Caco-2 (cell line): ENCODE measurements around the gene SLIT3. TPM values are rescaled to one million over a fixed set of nuclear protein-coding genes. Genes with fewer than 3 reads are reported as not detected.

Experiments
- BruUV-seq: library from RNA; stranded (reverse); fragments of 400-500 nt; replicated peaks from 2 replicates; lab custom pipeline; 2021; lab: Mats Ljungman, UMichigan
- CTCF ChIA-PET: fragments of 300-600 bp; sonication (Branson Sonifier 250); formaldehyde crosslinking; loops from one replicate; lab custom pipeline; 2022; ENCODE audit warnings: antibody characterized with exemption; lab: Charles Lee
- POLR2A ChIA-PET: fragments of 300-600 bp; sonication (Branson Sonifier 250); formaldehyde crosslinking; loops from one replicate; lab custom pipeline; 2022; ENCODE audit warnings: antibody characterized with exemption; lab: Charles Lee
- DNase-seq, 2 experiments: peaks; one replicate each; pipeline versions ENCODE4 v3.0.0 to v3.0.0-alpha.2; 2020 to 2022
- H3K27me3 ChIP-seq: replicated peaks from 2 replicates; pipeline ENCODE4 v1.6.0; 2011; ENCODE audit warnings: low read length; ENCODE audit not compliant: control insufficient read depth, insufficient read depth
- H3K36me3 ChIP-seq: 2 replicates; pipeline ENCODE4 v1.5.1; 2011; ENCODE audit warnings: low read length; ENCODE audit not compliant: control insufficient read depth, insufficient read depth
- H3K4me1 ChIP-seq: fragments of 250-450 bp; sonication (Bioruptor Pico); 2 replicates; pipeline ENCODE4 v1.5.1; 2020; ENCODE audit warnings: mild to moderate bottlenecking
- H3K4me3 ChIP-seq: 2 replicates; pipeline ENCODE4 v1.5.1; 2011; ENCODE audit warnings: low read depth, mild to moderate bottlenecking, control low read depth, low read length
- H3K9me3 ChIP-seq: fragments of 250-450 bp; sonication (Bioruptor Pico); 2 replicates; pipeline ENCODE4 v1.5.1; 2020; ENCODE audit warnings: mild to moderate bottlenecking, moderate library complexity
- H3K27ac Mint-ChIP-seq: one replicate; pipeline ENCODE4 v1.8.0; 2022; ENCODE audit warnings: mixed read lengths; ENCODE audit not compliant: unreplicated experiment
- H3K27me3 Mint-ChIP-seq: one replicate; pipeline ENCODE4 v1.8.0; 2022; ENCODE audit warnings: mixed read lengths; ENCODE audit not compliant: insufficient read depth, unreplicated experiment
- H3K36me3 Mint-ChIP-seq: one replicate; pipeline ENCODE4 v1.8.0; 2022; ENCODE audit warnings: mild to moderate bottlenecking, mixed read lengths; ENCODE audit not compliant: insufficient read depth, unreplicated experiment
- H3K4me1 Mint-ChIP-seq: one replicate; pipeline ENCODE4 v1.8.0; 2022; ENCODE audit warnings: low read depth, mixed read lengths; ENCODE audit not compliant: unreplicated experiment
- H3K4me3 Mint-ChIP-seq: one replicate; pipeline ENCODE4 v1.8.0; 2022; ENCODE audit warnings: mild to moderate bottlenecking, moderate library complexity, mixed read lengths; ENCODE audit not compliant: unreplicated experiment
- H3K9me3 Mint-ChIP-seq: one replicate; pipeline ENCODE4 v1.8.0; 2022; ENCODE audit warnings: mixed read lengths; ENCODE audit not compliant: unreplicated experiment
- CTCF ChIP-seq, 2 experiments: fragments of 200-600 bp in 1 of 2; IDR thresholded peaks; 1 replicate in 1 of 2; 2 replicates in 1 of 2; pipeline versions ENCODE4 v1.5.1 to v1.8.0; 2011 to 2022; ENCODE audit warnings: antibody characterized with exemption in 1 of 2, control low read depth in 1 of 2, inconsistent platforms in 1 of 2, low read depth in 1 of 2, low read length in 1 of 2, mild to moderate bottlenecking in 1 of 2, moderate library complexity in 1 of 2; ENCODE audit not compliant: insufficient read depth in 1 of 2, severe bottlenecking in 1 of 2, unreplicated experiment in 1 of 2
- intact Hi-C: fragments of 100-400 bp; cut with micrococcal nuclease; formaldehyde crosslinking; loops from one replicate; pipeline ENCODE4 v1.10.0; 2022; ENCODE audit not compliant: unreplicated experiment
- microRNA-seq: library from miRNA; unstranded; fragments of <30 nt; microRNA quantifications from one replicate; pipeline ENCODE4 v1.2.0, GENCODE V29; 2022
- total RNA-seq: library from RNA; stranded (reverse); gene quantifications from 2 replicates; pipeline ENCODE4 v1.2.3, GENCODE V29; 2022

Gene SLIT3
- total RNA-seq, 1 experiment from 2014 or later = 2.1 TPM

- H3K36me3 ChIP-seq = no peaks in the 10 kb centered on the region
- H3K4me3 Mint-ChIP-seq = no peak overlapping the region
- no peaks in the 10 kb centered on the region for H3K27me3 ChIP-seq
- no peaks in the 10 kb centered on the region for H3K27me3 Mint-ChIP-seq
- peaks cover 23% of the 10 kb centered on the region for H3K4me1 ChIP-seq
- ChIA-PET CTCF (no interaction called here), POLR2A (no interaction called here)
- H3K4me1 Mint-ChIP-seq = peaks cover 15% of the 10 kb centered on the region
- TF ChIP-seq CTCF (IDR thresholded peaks at IDR 0.05; ENCODE audit: insufficient read depth in 1 of 2, low read depth in 1 of 2, low read length in 1 of 2, severe bottlenecking in 1 of 2, unreplicated experiment in 1 of 2) = no peak
- no peak overlapping the region for H3K27ac Mint-ChIP-seq
- DNase-seq = no peak
- BruUV-seq = no TSS peak
- H3K9me3 ChIP-seq = no peaks in the 10 kb centered on the region
- H3K9me3 Mint-ChIP-seq = no peaks in the 10 kb centered on the region
- H3K4me3 ChIP-seq = no peak overlapping the region
- no peaks in the 10 kb centered on the region for H3K36me3 Mint-ChIP-seq
- intact Hi-C loops = no loop called here
Observed at GRCh38 chr5:168612123-168612522, 688.8 kb downstream of the SLIT3 start.

Small RNAs within 50 kb of the gene (microRNA-seq; reads per million reads assigned to microRNA genes)
- gene MIR218-2 = 0.56 reads per million
- 6.9 reads per million, percentile 41 among the genes with 10 or more reads in this experiment for gene MIR585
